Caki2 (cell line): ENCODE results near the gene TWSG1. TPM values are rescaled to one million over a fixed set of nuclear protein-coding genes. Genes with fewer than 3 reads are reported as not detected.

Experiments
- DNase-seq: peaks from one replicate; pipeline ENCODE4 v3.0.0-alpha.2; 2015; ENCODE audit warnings: low read depth
- in situ Hi-C: cut with HindIII; loops from 2 replicates; pipeline ENCODE4 v1.10.0; 2016; ENCODE audit warnings: low sequenced_read_pairs, low pct_unique_long_range_greater_than_20kb, mixed read lengths
- total RNA-seq: library from RNA; depleted of rRNA; stranded (reverse); fragments of >200 nt; shearing (Covaris generic); gene quantifications from 2 replicates; pipeline ENCODE4 v1.2.3, GENCODE V29; 2014; ENCODE audit warnings: low replicate concordance

The TWSG1 gene
- total RNA-seq, 1 experiment from 2014 or later = 60.3 TPM

DNA sequence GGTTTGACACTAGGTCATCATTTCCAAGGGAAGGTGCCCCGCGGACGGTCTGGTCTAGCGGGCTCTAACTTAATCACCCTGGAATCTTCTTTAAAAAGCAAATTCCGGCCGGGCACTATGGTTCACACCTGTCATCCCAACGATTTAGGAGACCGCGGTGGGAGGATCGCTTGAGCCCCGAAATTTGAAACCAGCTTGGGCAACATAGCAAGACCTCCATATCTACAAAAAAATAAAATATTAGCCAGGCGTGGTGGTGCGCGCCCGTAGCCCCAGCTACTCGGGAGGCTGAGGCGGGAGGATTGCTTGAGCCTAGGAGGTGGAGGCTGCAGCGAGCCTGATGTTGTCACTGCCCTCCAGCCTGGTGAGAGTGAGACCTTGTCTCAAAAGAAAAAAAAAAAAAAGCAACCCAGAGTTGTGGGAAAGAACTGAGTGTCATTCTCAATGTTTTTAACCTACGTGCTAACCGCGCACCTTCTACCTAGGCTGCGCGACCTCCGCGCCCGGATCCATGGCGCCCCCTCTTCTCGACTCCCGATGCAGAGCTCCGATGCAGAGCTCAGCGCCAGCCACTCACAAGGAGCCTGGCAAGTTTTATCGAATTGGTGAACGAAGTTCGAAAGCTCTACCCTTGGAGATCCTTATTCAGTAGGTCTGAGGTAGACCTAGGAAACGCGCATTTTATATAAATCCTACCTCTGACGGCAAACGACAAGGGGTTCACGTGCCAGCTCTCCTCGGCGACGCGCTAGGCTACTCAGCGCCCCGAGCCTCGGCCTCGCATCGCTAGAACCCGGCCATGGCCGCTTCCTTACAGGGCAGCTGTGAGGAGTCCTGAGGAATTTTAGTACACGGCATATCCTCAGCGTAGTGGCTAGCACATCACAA, 888 bp upstream of the TWSG1 start:
- DNase-seq = peak; percentile 73
- in situ Hi-C loops = no loop called here

- peak; percentile 69 for DNase-seq
- in situ Hi-C loops = no loop called here
Observed at GRCh38 chr18:9334973-9335696, 562 bp downstream of the TWSG1 start.

GRCh38 chr18:9335697-9336045, 1.1 kb downstream of the TWSG1 start:
- in situ Hi-C loops = no loop called here
- DNase-seq = no peak

- no peak for DNase-seq
- in situ Hi-C loops = no loop called here
Observed at GRCh38 chr18:9336827-9337226, 2.3 kb downstream of the TWSG1 start.

DNA sequence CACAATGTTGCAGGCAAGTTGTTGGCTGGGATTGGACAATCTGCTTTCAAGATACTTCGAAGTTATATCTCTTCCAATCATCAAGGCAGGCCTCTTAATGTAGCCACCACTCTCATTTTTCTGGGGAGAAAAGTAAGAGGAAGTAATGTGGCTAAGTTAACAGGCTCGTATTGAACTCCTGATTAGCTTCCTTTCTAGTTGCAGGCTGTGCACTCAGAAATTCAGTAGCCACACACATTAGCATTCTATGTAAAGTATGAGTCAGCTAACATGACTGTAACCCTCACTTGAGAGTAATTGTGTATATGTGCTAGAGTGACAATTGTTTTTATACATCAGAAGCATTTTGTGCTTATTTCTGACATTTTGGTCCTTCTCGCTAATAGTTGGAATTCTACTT, 3.3 kb downstream of the TWSG1 start:
- in situ Hi-C loops = no loop called here
- no peak for DNase-seq

GRCh38 chr18:9340472-9340871, 5.9 kb downstream of the TWSG1 start:
- in situ Hi-C loops = no loop called here
- no peak for DNase-seq

DNA sequence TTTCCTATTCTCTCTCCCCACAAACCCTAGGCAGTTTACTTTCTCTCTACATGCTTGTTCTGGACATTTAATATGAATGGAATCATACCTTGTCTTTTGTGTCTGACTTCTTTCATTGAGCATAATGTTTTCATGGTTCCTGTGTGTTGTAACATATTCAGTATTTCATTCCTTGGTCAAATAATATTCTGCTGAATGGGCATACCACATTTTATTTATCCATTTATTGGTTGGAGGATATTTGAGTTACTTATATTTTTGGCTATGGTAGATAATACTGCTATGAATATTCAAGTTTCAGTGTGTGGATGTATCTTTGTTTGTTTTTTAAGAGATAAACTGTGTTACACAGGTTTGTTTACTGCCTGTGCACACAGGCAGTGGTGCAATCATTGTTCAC, 9.0 kb downstream of the TWSG1 start:
- in situ Hi-C loops = no loop called here
- DNase-seq = no peak

DNA sequence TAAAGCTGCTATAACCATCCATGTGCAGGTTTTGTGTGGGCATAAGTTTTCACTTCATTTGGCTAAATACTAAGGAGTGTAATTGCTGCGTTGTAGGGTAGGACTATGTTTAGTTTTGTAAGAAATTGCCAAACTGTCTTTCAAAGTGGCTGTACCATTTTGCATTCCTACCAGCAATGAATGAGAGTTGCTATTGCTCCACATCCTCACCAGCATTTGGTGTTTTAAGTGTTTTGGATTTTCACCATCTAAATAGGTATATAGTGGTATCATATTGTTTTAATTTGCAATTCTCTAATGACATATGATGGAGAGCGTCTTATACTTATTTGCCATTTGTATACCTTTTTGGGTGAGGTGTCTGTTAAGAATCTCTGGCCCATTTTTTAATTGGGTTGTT, 12.2 kb downstream of the TWSG1 start:
- in situ Hi-C loops = no loop called here
- DNase-seq = no peak

GRCh38 chr18:9348079-9348671, 13.6 kb downstream of the TWSG1 start:
- in situ Hi-C loops = no loop called here
- peak; percentile 37 for DNase-seq

DNA sequence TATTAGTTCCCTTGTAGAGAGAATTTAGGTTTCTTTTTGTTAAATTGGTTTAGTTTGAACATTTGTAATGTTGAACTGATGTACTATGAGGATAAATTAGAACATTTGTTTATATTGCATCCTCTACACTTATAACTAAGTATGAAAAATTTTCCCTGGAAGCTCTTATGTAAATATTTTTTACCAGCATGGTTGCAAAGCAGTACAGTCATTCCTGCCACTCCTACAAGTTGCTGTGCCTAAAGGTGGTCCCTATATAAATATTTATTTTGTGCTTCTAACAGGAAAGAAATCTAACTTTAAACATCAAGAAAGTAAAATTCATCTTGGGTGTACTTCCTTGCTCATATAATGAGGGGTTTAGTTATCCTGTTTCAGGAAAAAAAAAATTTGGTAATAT, 14.2 kb downstream of the TWSG1 start:
- in situ Hi-C loops = no loop called here
- DNase-seq = no peak

DNA sequence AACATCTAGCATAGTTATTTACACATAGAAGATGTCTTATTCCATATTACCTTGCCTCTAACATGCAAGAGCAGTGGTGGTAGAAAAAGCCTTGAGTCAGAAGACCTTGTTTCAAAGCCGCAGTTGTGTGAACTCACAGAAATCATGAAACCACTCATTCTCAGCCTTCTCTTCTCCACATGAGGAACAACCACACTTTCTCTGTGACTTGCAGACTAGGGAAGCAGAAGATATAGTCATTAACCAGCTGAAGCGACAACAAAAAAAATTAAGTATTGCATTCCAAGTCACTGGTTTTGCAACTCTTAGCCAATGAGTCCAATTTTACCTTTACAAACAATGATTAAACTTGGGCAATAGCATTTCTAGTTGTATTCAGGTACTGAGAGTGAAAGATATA, 19.0 kb downstream of the TWSG1 start:
- no peak for DNase-seq
- in situ Hi-C loops = no loop called here

DNA sequence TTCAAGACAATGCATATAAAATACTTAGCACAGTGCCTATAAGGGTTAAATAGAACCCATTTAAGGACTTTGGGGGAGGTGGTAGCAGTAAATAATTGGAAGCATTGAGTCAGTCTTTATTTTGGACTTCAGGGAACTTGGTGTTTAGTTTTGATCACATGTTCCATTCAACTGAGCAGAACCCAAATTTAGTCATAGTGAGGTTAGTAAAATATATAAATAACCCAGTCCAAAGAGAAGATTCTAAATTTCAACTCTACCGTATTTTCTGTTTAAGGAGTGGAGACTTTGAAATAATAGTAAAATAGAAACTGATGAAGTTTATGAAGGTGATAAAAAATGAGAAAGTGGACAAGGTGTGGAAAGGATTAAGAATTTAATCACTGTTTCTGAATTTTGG, 19.7 kb downstream of the TWSG1 start:
- in situ Hi-C loops = no loop called here
- DNase-seq = no peak

DNA sequence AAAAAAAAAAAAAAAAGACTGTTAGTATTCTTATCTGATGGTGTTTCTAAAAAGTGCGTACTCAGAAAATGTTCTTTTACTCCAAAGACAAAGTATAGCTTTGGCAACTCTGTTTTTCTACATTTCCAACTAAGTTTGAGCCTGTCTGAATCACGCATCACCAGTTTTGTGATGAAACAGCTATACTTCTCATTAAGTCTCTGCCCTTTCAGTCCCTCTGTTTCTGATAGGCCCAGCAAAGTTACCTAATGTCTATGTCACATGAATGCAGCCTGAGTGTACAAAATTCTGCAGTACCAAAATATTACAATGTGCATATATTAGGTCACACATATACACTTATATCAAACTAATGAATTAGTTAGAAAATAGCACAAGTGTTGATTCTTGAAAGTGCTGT, 22.4 kb downstream of the TWSG1 start:
- in situ Hi-C loops = no loop called here
- DNase-seq = no peak

DNA sequence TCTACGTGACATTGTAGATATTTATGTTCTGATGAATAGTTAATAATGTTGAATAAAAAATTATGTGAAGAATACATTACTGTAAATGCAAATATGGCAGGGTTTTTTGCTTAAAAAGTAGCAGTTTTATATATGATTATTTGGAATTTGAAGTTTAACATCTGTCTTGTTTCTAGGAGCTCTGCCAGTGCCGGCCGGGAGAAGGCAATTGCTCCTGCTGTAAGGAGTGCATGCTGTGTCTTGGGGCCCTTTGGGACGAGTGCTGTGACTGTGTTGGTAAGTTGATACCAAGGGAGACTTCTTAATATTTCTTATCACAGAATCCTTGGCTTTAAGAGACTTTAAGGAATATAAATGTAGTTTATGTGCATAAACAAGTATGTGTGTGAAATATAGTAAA, 25.2 kb downstream of the TWSG1 start:
- in situ Hi-C loops = no loop called here
- no peak for DNase-seq

DNA sequence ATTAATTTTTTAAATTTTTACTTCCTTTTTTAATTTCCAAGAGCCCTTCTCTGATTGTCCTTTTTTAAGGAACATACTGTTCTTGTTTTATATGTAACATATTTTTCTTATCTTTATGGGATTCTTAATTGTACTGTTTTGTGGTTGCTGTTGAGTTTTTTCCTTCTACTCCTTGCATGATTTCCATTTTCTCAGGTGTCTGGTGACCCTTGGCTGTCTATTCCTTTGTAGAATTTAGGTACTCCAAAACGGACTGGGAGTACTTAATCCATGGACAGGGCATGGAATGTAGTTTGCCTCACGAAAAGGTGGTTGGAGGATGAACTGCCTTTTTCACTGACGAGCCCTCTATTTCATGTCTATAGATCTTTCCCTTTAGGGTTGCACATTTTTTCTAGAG, 26.6 kb downstream of the TWSG1 start:
- no peak for DNase-seq
- in situ Hi-C loops = no loop called here

- in situ Hi-C loops = no loop called here
- DNase-seq = no peak
Observed at GRCh38 chr18:9362869-9363268, 28.3 kb downstream of the TWSG1 start.

DNA sequence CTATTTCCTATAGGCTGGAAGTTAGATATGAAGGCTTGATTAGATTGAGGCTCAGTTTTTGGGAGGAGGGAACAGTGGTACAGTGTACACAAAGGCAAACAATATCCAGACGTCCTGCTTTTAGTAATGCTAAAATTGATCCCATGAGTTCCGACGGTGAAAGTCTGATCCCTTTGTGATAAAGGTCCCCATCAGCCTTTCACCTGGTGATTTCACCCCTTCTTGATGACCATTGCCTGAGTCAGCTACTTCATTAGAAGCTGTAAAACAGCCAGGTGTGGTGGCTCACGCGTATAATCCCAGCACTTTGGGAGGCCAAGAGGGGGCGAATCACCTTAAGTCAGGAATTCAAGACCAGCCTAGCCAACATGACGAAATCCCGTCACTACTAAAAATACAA, 29.7 kb downstream of the TWSG1 start:
- DNase-seq = no peak
- in situ Hi-C loops = no loop called here

DNA sequence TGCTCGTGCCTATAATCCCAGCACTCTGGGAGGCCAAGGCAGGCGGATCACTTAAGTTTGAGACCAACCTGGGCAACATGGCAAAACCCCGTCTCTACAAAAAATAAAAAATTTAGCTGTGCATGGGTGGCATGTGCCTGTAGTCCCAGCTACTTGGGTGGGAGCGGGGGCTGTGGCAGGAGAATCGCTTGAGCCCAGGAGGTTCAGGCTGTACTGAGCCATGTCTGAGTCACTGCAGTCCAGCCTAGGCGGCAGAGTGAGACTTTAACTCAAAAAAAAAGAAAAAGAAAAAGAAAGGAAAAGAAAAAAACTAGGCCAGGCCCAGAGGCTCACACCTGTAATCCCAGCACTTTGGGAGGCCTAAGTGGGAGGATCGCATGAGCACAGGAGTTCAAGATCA, 30.8 kb downstream of the TWSG1 start:
- no peak for DNase-seq

GRCh38 chr18:9366126-9366714, 31.6 kb downstream of the TWSG1 start:
- peak; percentile 31 for DNase-seq
- in situ Hi-C loops = no loop called here

More for the DNA sequence above, 30.8 kb downstream of the TWSG1 start:
- in situ Hi-C loops = no loop called here
